Astrocyte (in vitro differentiated cells and primary cell): ENCODE results near the gene PTPN6. TPM values are rescaled to one million over a fixed set of nuclear protein-coding genes. Genes with fewer than 3 reads are reported as not detected.
A peak's percentile ranks its signal among the peaks of the same experiment; 100 is the strongest.

Experiments used
- DNase-seq: peaks from one replicate; pipeline ENCODE4 v3.0.0-alpha.2; 2010; ENCODE audit warnings: low read depth
- FAIRE-seq: peaks from 2 replicates; lab custom pipeline; 2011; peaks lifted over from hg19 to GRCh38; lab: Jason Lieb, UNC
- H2AFZ ChIP-seq: 2 replicates; pipeline ENCODE4 v1.6.0; 2012; ENCODE audit warnings: low read depth, low read length, inconsistent platforms
- H3K27ac ChIP-seq: 2 replicates; pipeline ENCODE4 v1.5.1; 2011; ENCODE audit warnings: low read depth, low read length, inconsistent platforms
- H3K27me3 ChIP-seq: 2 replicates; pipeline ENCODE4 v1.6.0; 2011; ENCODE audit warnings: low read length, inconsistent platforms; ENCODE audit not compliant: insufficient read depth
- H3K36me3 ChIP-seq: 2 replicates; pipeline ENCODE4 v1.5.1; 2011; ENCODE audit warnings: low read length, inconsistent platforms; ENCODE audit not compliant: insufficient read depth
- H3K4me1 ChIP-seq: 2 replicates; pipeline ENCODE4 v1.5.1; 2011; ENCODE audit warnings: low read length, inconsistent platforms; ENCODE audit not compliant: insufficient read depth
- H3K4me2 ChIP-seq: 2 replicates; pipeline ENCODE4 v1.6.0; 2012; ENCODE audit warnings: low read length, inconsistent platforms
- H3K4me3 ChIP-seq: 2 replicates; pipeline ENCODE4 v1.5.1; 2011; ENCODE audit warnings: low read depth, mild to moderate bottlenecking, low read length, inconsistent platforms; ENCODE audit not compliant: insufficient read depth
- H3K79me2 ChIP-seq: 2 replicates; pipeline ENCODE4 v1.6.0; 2012; ENCODE audit warnings: mild to moderate bottlenecking, low read length, inconsistent platforms; ENCODE audit not compliant: insufficient read depth
- H3K9ac ChIP-seq: 2 replicates; pipeline ENCODE4 v1.6.0; 2012; ENCODE audit warnings: mild to moderate bottlenecking, low read length, inconsistent platforms
- H3K9me3 ChIP-seq: 2 replicates; pipeline ENCODE4 v1.5.1; 2012; ENCODE audit warnings: low read depth, mild to moderate bottlenecking, low read length, inconsistent platforms; ENCODE audit not compliant: insufficient read depth
- H4K20me1 ChIP-seq: 2 replicates; pipeline ENCODE4 v1.6.0; 2012; ENCODE audit warnings: low read length, inconsistent platforms; ENCODE audit not compliant: insufficient read depth
- H3K27ac Mint-ChIP-seq: one replicate; pipeline ENCODE4 v1.8.0; 2021; ENCODE audit warnings: mild to moderate bottlenecking, mixed read lengths; ENCODE audit not compliant: unreplicated experiment
- H3K27me3 Mint-ChIP-seq: one replicate; pipeline ENCODE4 v1.8.0; 2021; ENCODE audit warnings: low read depth, mixed read lengths; ENCODE audit not compliant: unreplicated experiment
- H3K36me3 Mint-ChIP-seq: one replicate; pipeline ENCODE4 v1.8.0; 2021; ENCODE audit warnings: low read depth, mixed read lengths; ENCODE audit not compliant: unreplicated experiment
- H3K4me1 Mint-ChIP-seq: one replicate; pipeline ENCODE4 v1.8.0; 2021; ENCODE audit warnings: low read depth, mixed read lengths; ENCODE audit not compliant: unreplicated experiment
- H3K4me3 Mint-ChIP-seq: one replicate; pipeline ENCODE4 v1.8.0; 2021; ENCODE audit warnings: mild to moderate bottlenecking, moderate library complexity, mixed read lengths; ENCODE audit not compliant: unreplicated experiment
- H3K9me3 Mint-ChIP-seq: one replicate; pipeline ENCODE4 v1.8.0; 2021; ENCODE audit warnings: mild to moderate bottlenecking, mixed read lengths; ENCODE audit not compliant: unreplicated experiment
- CTCF ChIP-seq: IDR thresholded peaks from 2 replicates; pipeline ENCODE4 v1.5.1; 2011; ENCODE audit warnings: low read depth, mild to moderate bottlenecking, inconsistent platforms, low read length, moderate library complexity; ENCODE audit not compliant: insufficient read depth
- EZH2 ChIP-seq: IDR thresholded peaks from 2 replicates; pipeline ENCODE4 v1.6.1; 2012; ENCODE audit warnings: mild to moderate bottlenecking, low read length, inconsistent platforms; ENCODE audit not compliant: insufficient read depth
- total RNA-seq: library from RNA; stranded (reverse); gene quantifications from 2 replicates; pipeline ENCODE4 v1.2.1, GENCODE V29; 2021

The PTPN6 gene
- total RNA-seq, 1 donor from 2014 or later = 8.9 TPM

- Histone ChIP-seq H3K79me2 (peaks cover 12% of the 10 kb centered on the region), H3K9ac (peak within 1 kb of the TSS; percentile 87), H3K9me3 (no peaks in the 10 kb centered on the region), H3K36me3 (peaks cover 9% of the 10 kb centered on the region), H3K27me3 (no peaks in the 10 kb centered on the region), H3K4me3 (peak within 1 kb of the TSS; percentile 69), H3K27ac (peak within 1 kb of the TSS; percentile 86), H4K20me1 (peaks cover 27% of the 10 kb centered on the region), H3K4me1 (peaks cover 26% of the 10 kb centered on the region), H3K4me2 (peak within 1 kb of the TSS; percentile 94), H2AFZ (peak within 1 kb of the TSS; percentile 49)
- Mint-ChIP-seq H3K4me3 (peak within 1 kb of the TSS; percentile 82), H3K9me3 (peaks cover 3% of the 10 kb centered on the region), H3K27me3 (no peaks in the 10 kb centered on the region), H3K4me1 (peaks cover 22% of the 10 kb centered on the region), H3K27ac (peak within 1 kb of the TSS; percentile 91), H3K36me3 (peaks cover 3% of the 10 kb centered on the region)
- TF ChIP-seq CTCF = no peak
- TF ChIP-seq EZH2 = no peak
- DNase-seq (peak; percentile 84), FAIRE-seq (no peak)
These were observed 7.3 kb upstream of the PTPN6 start, which contains the start of the genes C12orf57 and RNU7-1 for GRCh38 chr12:6943722-6944380. TSS of gene C12orf57 (plus strand) at chr12:6944022. CDS start at chr12:6944122, 100 bp downstream. TSS of gene RNU7-1 (plus strand) at chr12:6943816.

- peaks cover 3% of the 10 kb centered on the region for H3K9me3 Mint-ChIP-seq
- H3K4me3 Mint-ChIP-seq = peak overlapping the region; percentile 82
- no peaks in the 10 kb centered on the region for H3K9me3 ChIP-seq
- H3K9ac ChIP-seq = peak overlapping the region; percentile 87
- peak overlapping the region; percentile 91 for H3K27ac Mint-ChIP-seq
- no peaks in the 10 kb centered on the region for H3K27me3 Mint-ChIP-seq
- peaks cover 27% of the 10 kb centered on the region for H4K20me1 ChIP-seq
- H3K36me3 ChIP-seq = peaks cover 7% of the 10 kb centered on the region
- DNase-seq = peak; percentile 87
- H3K27me3 ChIP-seq = no peaks in the 10 kb centered on the region
- peak overlapping the region; percentile 49 for H2AFZ ChIP-seq
- H3K27ac ChIP-seq = peak overlapping the region; percentile 86
- H3K36me3 Mint-ChIP-seq = no peaks in the 10 kb centered on the region
- peak overlapping the region; percentile 94 for H3K4me2 ChIP-seq
- peaks cover 22% of the 10 kb centered on the region for H3K4me1 Mint-ChIP-seq
- TF ChIP-seq EZH2 = no peak
- peak; percentile 69 for TF ChIP-seq CTCF
- peak overlapping the region; percentile 69 for H3K4me3 ChIP-seq
- peaks cover 26% of the 10 kb centered on the region for H3K4me1 ChIP-seq
- FAIRE-seq = no peak
- H3K79me2 ChIP-seq = peaks cover 8% of the 10 kb centered on the region
These were observed 6.6 kb upstream of the PTPN6 start for GRCh38 chr12:6944381-6945186.
